Stimulated activated CD4-positive, alpha-beta T cell treated with anti-CD3 and anti-CD28 coated beads, Interleukin-1b, Interleukin-23, amount 100 ng/mL, for 4 hours (primary cell): ENCODE measurements around the gene PPP1R1A.

Experiments
- DNase-seq, 2 donors: peaks; one replicate each; pipeline ENCODE4 v3.0.0-alpha.2; 2020; ENCODE audit warnings: low read depth in 2 of 2

The PPP1R1A gene

GRCh38 chr12:54603173-54603814, 14.8 kb upstream of the PPP1R1A start:
- DNase-seq, result peak; percentile 31 to 54

- DNase-seq, result no peak
These were observed 14.2 kb upstream of the PPP1R1A start for GRCh38 chr12:54602661-54603060.

GRCh38 chr12:54601841-54602240, 13.4 kb upstream of the PPP1R1A start:
- no peak for DNase-seq

- DNase-seq, result no peak
These were observed 10.5 kb upstream of the PPP1R1A start for GRCh38 chr12:54598970-54599369.

- peak; percentile 34 to 44 for DNase-seq
These were observed 8.1 kb upstream of the PPP1R1A start for GRCh38 chr12:54596526-54596946.

GRCh38 chr12:54595471-54595870, 7.0 kb upstream of the PPP1R1A start:
- DNase-seq, result no peak

GRCh38 chr12:54593725-54594124, 5.3 kb upstream of the PPP1R1A start:
- DNase-seq, result no peak

- no peak for DNase-seq
These were observed 4.7 kb upstream of the PPP1R1A start for GRCh38 chr12:54593135-54593534.

GRCh38 chr12:54592316-54592715, 3.9 kb upstream of the PPP1R1A start:
- DNase-seq, result no peak

- DNase-seq, result no peak
These were observed 2.6 kb upstream of the PPP1R1A start for GRCh38 chr12:54590978-54591591.

- DNase-seq, result no peak
These were observed 1.5 kb upstream of the PPP1R1A start for GRCh38 chr12:54589964-54590363.

- DNase-seq, result no peak
These were observed 420 bp upstream of the PPP1R1A start for GRCh38 chr12:54588890-54589267.

- DNase-seq, result no peak
These were observed 1.1 kb downstream of the PPP1R1A start for GRCh38 chr12:54587315-54587873.

- DNase-seq, result no peak
These were observed 1.8 kb downstream of the PPP1R1A start for GRCh38 chr12:54586620-54587019.

- DNase-seq, result no peak
These were observed 3.2 kb downstream of the PPP1R1A start for GRCh38 chr12:54585243-54585642.

GRCh38 chr12:54584128-54584527, 4.3 kb downstream of the PPP1R1A start:
- no peak for DNase-seq

GRCh38 chr12:54583726-54584125, 4.7 kb downstream of the PPP1R1A start:
- DNase-seq, result no peak

GRCh38 chr12:54581412-54581811, 7.0 kb downstream of the PPP1R1A start:
- no peak for DNase-seq

- DNase-seq, result peak; percentile 75 to 78
These were observed 8.6 kb downstream of the PPP1R1A start for GRCh38 chr12:54579696-54580333.

GRCh38 chr12:54579258-54579657, 9.2 kb downstream of the PPP1R1A start:
- no peak for DNase-seq

GRCh38 chr12:54578778-54579177, 9.7 kb downstream of the PPP1R1A start:
- no peak for DNase-seq

GRCh38 chr12:54572881-54573280, 15.6 kb downstream of the PPP1R1A start:
- DNase-seq, result no peak
